ENCODE results near the gene PRKAG2. TPM values are rescaled to one million over a fixed set of nuclear protein-coding genes. Genes with fewer than 3 reads are reported as not detected.
A peak's percentile ranks its signal among the peaks of the same experiment; 100 is the strongest.

The PRKAG2 gene
- total and polyA plus RNA-seq, 5 donors = 162 to 298 (median 181) TPM

DNA sequence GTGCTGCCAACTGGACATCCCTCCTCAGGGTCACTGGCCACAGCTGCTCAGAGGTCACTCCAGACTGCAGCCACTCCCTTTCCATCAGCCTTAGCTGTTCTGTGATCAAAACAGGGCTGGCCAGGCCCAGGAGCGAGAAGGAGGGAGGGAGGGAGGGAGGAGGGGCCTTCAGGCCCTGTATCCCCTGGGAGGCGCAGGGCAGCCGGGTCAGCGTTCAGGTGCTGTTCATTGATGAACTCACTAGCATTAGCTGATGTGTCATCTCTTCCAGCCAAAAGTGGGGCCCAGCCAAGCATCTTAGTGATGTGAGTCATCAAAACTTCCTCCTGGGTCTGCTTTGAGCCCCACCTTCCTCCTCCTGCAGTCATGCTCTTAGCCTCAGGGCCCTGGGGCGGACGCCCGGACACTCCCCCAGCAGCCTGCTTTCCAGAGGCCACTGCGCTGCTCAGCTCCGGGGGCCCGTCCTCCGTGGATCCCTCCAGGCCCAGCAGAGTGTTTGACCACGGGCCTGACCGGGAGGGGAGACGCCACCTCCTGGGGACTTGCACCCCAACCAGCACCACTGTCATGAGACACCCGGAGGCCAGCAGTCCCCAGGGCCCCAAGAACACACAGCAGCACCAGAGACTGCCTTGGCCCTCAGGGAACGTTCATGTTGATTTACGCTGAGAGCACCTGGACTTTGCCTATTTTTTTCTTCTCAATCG is 149.2 kb downstream of the PRKAG2 start:
- intact Hi-C loops (cut with DNase I) = no loop called here
- H3K27ac ChIP-seq (ENCODE audit: low read length) = peak overlapping the region; percentile 87
- no peak overlapping the region for H3K4me3 ChIP-seq (ENCODE audit: low read length)
- peaks cover 9% of the 10 kb centered on the region for H3K4me1 ChIP-seq (ENCODE audit: control insufficient read depth, insufficient read depth, low read length)
- DNase-seq (peak; percentile 86 to 90 (median 88)), ATAC-seq (peak; percentile 66 to 81)
- no peaks in the 10 kb centered on the region for H3K27me3 ChIP-seq (ENCODE audit: control insufficient read depth, insufficient read depth)
- H3K9me3 ChIP-seq (ENCODE audit: control insufficient read depth, low read length) = no peaks in the 10 kb centered on the region
- 30% methylated on average over 18 of the region's 18 CpGs for WGBS

DNA sequence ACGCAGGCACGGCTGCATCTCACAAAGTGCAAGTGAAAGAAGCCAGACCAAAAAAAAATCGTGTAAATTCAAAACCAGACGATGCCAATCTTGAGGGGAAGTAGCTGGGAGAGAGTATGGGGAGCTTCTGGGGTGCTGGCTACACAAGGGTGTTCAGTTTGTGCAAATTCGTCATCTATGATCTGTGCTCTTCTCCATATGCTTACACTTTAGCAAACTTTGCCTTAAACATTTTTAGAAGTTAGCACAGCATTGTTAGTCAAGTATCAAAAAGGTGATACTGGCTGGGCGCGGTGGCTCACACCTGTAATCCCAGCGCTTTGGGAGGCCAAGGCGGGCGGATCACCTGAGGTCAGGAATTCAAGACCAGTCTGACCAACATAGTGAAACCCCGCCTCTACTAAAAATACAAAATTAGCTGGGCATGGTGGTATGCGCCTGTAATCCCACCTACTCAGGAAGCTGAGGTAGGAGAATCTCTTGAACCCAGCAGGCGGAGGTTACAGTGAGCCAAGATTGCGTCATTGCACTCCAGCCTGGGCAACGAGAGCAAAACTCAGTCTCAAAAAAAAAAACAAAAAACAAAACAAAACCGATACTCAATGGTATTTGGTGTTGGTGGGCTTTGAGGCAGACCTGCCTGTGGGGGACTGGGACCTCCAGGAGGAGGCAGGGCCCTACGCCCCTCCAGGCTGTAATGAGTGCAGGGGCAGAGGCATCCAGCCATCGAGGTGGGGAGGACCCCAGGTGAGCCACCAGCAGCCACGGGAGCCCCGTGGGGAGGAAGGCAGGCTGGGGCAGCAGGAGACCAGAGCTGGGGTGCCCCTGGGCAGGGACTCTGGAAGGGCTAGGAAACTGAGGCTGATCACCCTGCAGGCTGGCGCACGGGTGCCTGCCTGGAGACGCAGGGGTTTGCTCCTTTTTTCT is 150.0 kb downstream of the PRKAG2 start:
- H3K4me1 ChIP-seq (ENCODE audit: control insufficient read depth, insufficient read depth, low read length) = peaks cover 9% of the 10 kb centered on the region
- no peak for DNase-seq
- ATAC-seq = no peak
- 68% methylated on average over 23 of the region's 23 CpGs for WGBS
- H3K9me3 ChIP-seq (ENCODE audit: control insufficient read depth, low read length) = no peaks in the 10 kb centered on the region
- intact Hi-C loops (cut with DNase I) = no loop called here
- H3K27me3 ChIP-seq (ENCODE audit: control insufficient read depth, insufficient read depth) = no peaks in the 10 kb centered on the region
- H3K27ac ChIP-seq (ENCODE audit: low read length) = peak overlapping the region; percentile 87
- H3K4me3 ChIP-seq (ENCODE audit: low read length) = no peak overlapping the region

DNA sequence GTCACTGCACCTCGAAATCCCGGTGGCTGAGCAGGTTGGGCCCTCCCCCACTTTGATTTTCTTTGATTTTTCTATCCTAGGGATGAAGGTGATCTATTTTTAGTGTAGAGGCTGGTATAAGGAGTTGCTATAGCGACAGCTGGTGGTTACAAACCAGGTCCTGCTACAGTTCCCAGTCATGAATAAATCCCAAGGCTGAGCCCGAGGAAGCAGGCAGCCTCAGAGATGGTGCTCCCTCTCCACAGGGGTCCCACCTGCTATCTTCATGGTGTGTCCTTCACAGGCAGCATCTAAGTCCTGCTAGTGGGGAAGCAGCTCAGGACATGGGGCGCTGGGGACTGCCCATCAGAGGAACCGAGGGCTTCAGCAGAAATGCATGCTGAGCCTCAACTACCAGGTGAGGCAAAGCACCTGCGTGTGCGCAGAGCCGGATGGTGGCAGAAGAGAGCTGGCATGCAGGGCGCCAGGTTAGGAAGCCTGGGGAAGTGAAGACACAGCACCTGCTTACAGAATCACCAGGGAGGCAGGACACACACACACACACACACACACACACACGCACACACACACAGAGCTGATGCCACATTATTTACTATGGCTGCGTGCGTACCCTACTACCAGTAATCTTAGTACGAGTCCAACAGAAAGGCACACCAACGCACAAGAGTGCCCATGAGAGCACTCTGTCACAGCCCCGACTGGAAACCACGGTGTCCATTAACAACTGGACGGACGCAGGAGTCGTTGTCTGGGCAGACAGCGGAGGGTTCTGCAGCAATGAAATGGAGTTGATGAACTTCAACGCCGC is 150.9 kb downstream of the PRKAG2 start:
- H3K9me3 ChIP-seq (ENCODE audit: control insufficient read depth, low read length) = no peaks in the 10 kb centered on the region
- peak overlapping the region; percentile 70 for H3K27ac ChIP-seq (ENCODE audit: low read length)
- H3K4me1 ChIP-seq (ENCODE audit: control insufficient read depth, insufficient read depth, low read length) = peaks cover 9% of the 10 kb centered on the region
- ATAC-seq (no peak), DNase-seq (peak in 1 of 3 donors; percentile 36)
- 69% methylated on average over 23 of the region's 23 CpGs for WGBS
- no peak overlapping the region for H3K4me3 ChIP-seq (ENCODE audit: low read length)
- intact Hi-C loops (cut with DNase I) = no loop called here
- no peaks in the 10 kb centered on the region for H3K27me3 ChIP-seq (ENCODE audit: control insufficient read depth, insufficient read depth)

DNA sequence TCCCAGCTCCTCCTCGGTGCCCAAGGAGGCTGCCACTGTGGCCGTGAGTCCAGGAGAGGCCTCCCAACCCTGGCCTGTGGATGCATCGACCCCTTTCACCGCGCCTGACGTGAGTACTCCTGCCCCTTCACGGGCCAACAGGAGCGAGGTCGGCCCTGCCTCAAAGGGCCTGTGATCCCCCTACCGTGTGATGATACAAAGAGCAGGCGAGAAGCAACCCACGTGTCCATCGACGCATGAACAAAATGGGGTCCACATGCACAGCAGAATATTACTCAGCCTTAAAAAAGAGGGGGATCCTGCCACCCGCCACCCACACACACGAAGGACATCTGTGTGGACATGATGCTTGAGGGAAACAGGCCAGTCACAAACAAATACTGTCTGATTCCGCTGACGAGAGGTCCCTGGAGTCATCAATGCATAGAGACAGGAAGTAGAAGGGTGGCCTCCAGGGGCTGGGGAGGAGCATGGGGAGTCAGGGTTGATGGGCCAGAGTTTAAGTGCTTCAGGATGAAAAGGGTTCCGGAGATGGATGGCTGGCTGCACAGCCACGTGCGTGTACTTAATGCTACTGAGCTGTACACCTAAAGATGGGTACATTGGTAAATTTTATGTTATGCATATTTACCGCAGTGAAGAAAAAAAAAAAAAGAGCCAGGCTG is 151.9 kb downstream of the PRKAG2 start:
- Histone ChIP-seq H3K4me3 (ENCODE audit: low read length) (no peak overlapping the region), H3K4me1 (ENCODE audit: control insufficient read depth, insufficient read depth, low read length) (peaks cover 8% of the 10 kb centered on the region), H3K9me3 (ENCODE audit: control insufficient read depth, low read length) (no peaks in the 10 kb centered on the region), H3K27me3 (ENCODE audit: control insufficient read depth, insufficient read depth) (no peaks in the 10 kb centered on the region), H3K27ac (ENCODE audit: low read length) (peak overlapping the region; percentile 73)
- intact Hi-C loops (cut with DNase I) = no loop called here
- 77% methylated on average over 22 of the region's 22 CpGs for WGBS
- no peak for DNase-seq
- ATAC-seq = no peak

DNA sequence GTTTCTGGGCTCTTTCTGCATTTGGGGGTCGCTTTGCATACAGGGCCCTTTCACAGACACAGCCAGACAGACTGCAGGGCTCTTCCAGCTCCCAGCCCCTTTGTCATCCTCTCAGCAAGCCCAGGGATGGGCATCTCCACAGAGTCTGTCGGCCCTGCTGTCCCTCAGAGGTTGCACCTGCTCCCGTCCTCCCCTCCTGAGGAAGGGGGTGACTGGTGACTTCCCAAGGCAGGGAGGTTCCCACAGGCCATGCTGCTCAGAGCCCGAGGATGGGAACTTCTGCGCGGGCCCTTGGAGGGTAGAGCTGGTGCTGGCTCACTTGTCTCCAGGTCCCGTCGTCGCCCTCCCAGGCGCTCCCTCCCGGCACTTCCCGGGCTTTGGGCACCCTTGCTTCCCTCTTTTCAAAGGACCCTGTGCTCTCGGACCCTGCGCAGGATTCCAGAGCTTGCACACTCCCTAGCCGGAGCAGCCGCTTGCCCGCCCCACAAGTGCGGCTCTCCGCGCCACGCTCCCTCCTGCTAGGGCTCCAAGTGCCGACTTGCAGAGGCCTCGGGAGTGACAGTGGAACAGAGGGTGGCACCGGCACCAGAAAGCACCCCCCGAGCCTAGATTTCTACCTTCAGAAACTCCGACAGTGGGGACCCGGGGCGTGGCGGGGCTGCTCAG is 152.5 kb downstream of the PRKAG2 start:
- no peaks in the 10 kb centered on the region for H3K27me3 ChIP-seq (ENCODE audit: control insufficient read depth, insufficient read depth)
- ATAC-seq (no peak), DNase-seq (peak in 1 of 3 donors; percentile 33)
- H3K4me1 ChIP-seq (ENCODE audit: control insufficient read depth, insufficient read depth, low read length) = peaks cover 7% of the 10 kb centered on the region
- 75% methylated on average over 29 of the region's 29 CpGs for WGBS
- peak overlapping the region; percentile 73 for H3K27ac ChIP-seq (ENCODE audit: low read length)
- H3K9me3 ChIP-seq (ENCODE audit: control insufficient read depth, low read length) = no peaks in the 10 kb centered on the region
- no peak overlapping the region for H3K4me3 ChIP-seq (ENCODE audit: low read length)
- intact Hi-C loops (cut with DNase I) = no loop called here

DNA sequence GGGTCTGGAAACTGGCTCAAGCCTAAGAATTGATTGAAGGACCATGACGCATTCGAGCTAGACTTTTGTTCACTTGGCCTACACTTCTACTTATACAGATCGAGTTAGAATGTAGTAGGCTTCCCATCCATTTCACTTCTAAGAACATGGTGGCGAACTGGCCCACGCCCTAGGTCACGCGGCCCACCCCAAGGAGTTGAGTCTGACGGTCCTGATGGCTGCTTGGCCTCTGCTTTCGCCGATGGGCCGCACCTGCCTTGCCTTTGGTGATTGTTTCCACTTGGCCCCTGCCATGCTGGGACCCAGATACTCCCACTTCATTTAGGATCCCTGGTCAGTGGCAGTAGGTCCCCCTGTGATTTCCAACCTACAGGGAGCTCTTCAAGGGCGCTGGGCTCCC is 153.6 kb downstream of the PRKAG2 start:
- Histone ChIP-seq H3K27me3 (ENCODE audit: control insufficient read depth, insufficient read depth) (no peaks in the 10 kb centered on the region), H3K4me1 (ENCODE audit: control insufficient read depth, insufficient read depth, low read length) (peaks cover 7% of the 10 kb centered on the region), H3K27ac (ENCODE audit: low read length) (peak overlapping the region; percentile 73), H3K4me3 (ENCODE audit: low read length) (no peak overlapping the region), H3K9me3 (ENCODE audit: control insufficient read depth, low read length) (no peaks in the 10 kb centered on the region)
- ATAC-seq (no peak), DNase-seq (peak in 1 of 3 donors; percentile 39)
- intact Hi-C loops (cut with DNase I) = no loop called here
- 91% methylated on average over 12 of the region's 12 CpGs for WGBS

DNA sequence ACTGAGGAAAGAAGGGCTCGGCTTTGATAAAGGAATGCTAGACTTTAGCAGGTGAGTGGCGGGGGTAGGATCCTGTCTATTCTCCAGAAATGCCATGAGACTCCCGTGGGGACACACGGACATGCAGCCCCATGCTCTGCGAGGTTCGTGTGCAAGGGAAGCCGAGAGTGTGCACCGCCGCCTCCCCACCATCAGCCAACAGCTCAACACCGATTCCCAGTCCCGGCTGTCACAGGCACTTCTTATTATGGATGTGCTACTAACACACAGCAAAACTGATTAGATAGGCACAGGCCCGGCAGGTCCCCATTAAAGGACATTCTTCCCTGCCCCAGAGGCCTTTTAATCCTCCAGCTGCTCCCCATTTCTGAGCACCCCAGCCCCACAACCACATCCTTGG is 154.4 kb downstream of the PRKAG2 start:
- H3K4me3 ChIP-seq (ENCODE audit: low read length) = no peak overlapping the region
- intact Hi-C loops (cut with DNase I) = no loop called here
- H3K9me3 ChIP-seq (ENCODE audit: control insufficient read depth, low read length) = no peaks in the 10 kb centered on the region
- no peaks in the 10 kb centered on the region for H3K27me3 ChIP-seq (ENCODE audit: control insufficient read depth, insufficient read depth)
- H3K27ac ChIP-seq (ENCODE audit: low read length) = peak overlapping the region; percentile 73
- WGBS = 47% methylated on average over 12 of the region's 12 CpGs
- peak in 1 of 3 donors; percentile 80 for DNase-seq
- peak; percentile 27 to 59 for ATAC-seq
- H3K4me1 ChIP-seq (ENCODE audit: control insufficient read depth, insufficient read depth, low read length) = peaks cover 7% of the 10 kb centered on the region

DNA sequence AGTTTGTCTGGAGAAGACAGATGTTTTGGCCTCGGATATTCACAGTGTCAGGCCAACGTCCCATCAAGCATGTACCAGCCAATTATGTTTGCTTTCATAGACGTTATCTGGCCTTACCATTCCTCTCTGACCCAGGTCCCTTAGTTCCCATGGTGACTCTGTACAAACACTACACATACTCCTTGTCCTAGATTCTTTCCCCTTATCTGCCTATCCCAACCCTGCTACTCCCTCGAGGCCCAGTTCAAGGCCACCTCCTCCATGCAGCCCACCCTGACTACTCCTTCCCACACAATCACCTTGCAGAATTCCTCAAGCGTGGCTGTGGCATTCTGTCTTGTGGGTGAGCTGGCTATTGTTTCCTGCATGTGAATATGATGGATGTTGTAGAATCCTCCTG is 155.2 kb downstream of the PRKAG2 start:
- 28% methylated on average over 5 of the region's 5 CpGs for WGBS
- Histone ChIP-seq H3K27me3 (ENCODE audit: control insufficient read depth, insufficient read depth) (no peaks in the 10 kb centered on the region), H3K4me1 (ENCODE audit: control insufficient read depth, insufficient read depth, low read length) (peaks cover 5% of the 10 kb centered on the region), H3K27ac (ENCODE audit: low read length) (peak overlapping the region; percentile 55), H3K9me3 (ENCODE audit: control insufficient read depth, low read length) (no peaks in the 10 kb centered on the region), H3K4me3 (ENCODE audit: low read length) (no peak overlapping the region)
- intact Hi-C loops (cut with DNase I) = no loop called here
- ATAC-seq (peak; percentile 19 to 56), DNase-seq (peak in 1 of 3 donors; percentile 61)

DNA sequence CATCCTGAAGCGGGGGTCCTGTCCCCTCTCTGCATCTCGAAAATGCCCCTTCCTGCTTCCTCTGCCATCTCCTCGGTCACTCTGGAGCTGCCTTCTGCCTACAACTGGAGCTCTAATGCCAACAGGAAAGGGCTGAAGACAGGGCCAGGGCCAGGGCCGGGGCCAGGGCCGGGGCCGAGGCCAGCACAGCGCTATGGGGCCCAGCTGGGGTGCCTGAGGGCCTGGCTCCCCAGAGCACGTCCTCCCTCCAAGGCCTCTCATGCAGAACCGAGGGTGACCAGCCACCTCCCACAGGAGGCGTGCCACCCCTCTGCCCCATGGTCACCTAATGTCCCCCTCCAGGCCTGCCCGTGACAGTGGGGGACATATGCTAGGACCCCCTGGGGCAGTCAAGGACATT is 155.7 kb downstream of the PRKAG2 start:
- H3K4me1 ChIP-seq (ENCODE audit: control insufficient read depth, insufficient read depth, low read length) = peaks cover 5% of the 10 kb centered on the region
- DNase-seq = peak in 1 of 3 donors; percentile 51
- WGBS = 55% methylated on average over 11 of the region's 11 CpGs
- H3K27ac ChIP-seq (ENCODE audit: low read length) = peak overlapping the region; percentile 55
- peak; percentile 4 to 7 for ATAC-seq
- no peaks in the 10 kb centered on the region for H3K9me3 ChIP-seq (ENCODE audit: control insufficient read depth, low read length)
- no peaks in the 10 kb centered on the region for H3K27me3 ChIP-seq (ENCODE audit: control insufficient read depth, insufficient read depth)
- no peak overlapping the region for H3K4me3 ChIP-seq (ENCODE audit: low read length)
- intact Hi-C loops (cut with DNase I) = no loop called here

DNA sequence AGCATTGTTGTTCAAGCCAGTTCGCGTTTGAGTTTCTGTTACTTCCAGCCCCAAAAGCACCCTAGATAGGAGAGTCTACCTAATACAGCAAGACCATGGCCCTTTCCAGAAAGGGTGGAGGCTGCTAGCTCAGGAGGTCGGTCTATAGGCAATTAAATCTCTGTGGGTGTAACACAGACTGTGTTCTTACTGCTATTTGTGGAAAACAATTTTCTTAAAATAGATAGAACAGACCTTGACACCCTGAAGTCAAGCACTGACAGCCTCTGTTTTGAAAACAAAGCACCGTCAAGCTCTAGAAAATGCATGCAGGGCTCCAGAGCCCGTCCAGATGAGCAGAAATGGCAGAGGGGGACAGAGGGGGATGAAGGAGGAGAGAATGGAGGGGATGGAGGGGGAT is 156.6 kb downstream of the PRKAG2 start:
- Histone ChIP-seq H3K4me3 (ENCODE audit: low read length) (no peak overlapping the region), H3K4me1 (ENCODE audit: control insufficient read depth, insufficient read depth, low read length) (peaks cover 5% of the 10 kb centered on the region), H3K27me3 (ENCODE audit: control insufficient read depth, insufficient read depth) (no peaks in the 10 kb centered on the region), H3K27ac (ENCODE audit: low read length) (peak overlapping the region; percentile 54), H3K9me3 (ENCODE audit: control insufficient read depth, low read length) (no peaks in the 10 kb centered on the region)
- WGBS = 46% methylated on average over 5 of the region's 5 CpGs
- intact Hi-C loops (cut with DNase I) = no loop called here
- ATAC-seq (no peak), DNase-seq (peak in 1 of 3 donors; percentile 22)

Measured in right cardiac atrium (tissue), 5 donors.